HG03064 (cell line): ENCODE measurements around the gene SLC25A53.

Experiments used
- ATAC-seq: cut with Tn5 transposase; IDR thresholded peaks from one replicate; pipeline ENCODE4 v1.9.1; 2021; ENCODE audit warnings: low read depth; ENCODE audit not compliant: unreplicated experiment

SLC25A53 gene

GRCh38 chrX:104156630-104157529 is at the start of gene SLC25A53:
SLC25A53 (minus strand) TSS chrX:104157009; CDS start chrX:104105257, 51,752 bp downstream.
- peak; percentile 89 for ATAC-seq

GRCh38 chrX:104205548-104205947 is 48.7 kb upstream of the SLC25A53 start:
- ATAC-seq, result no peak

GRCh38 chrX:104195489-104196084 is 38.8 kb upstream of the SLC25A53 start:
- no peak for ATAC-seq

- no peak for ATAC-seq
These were observed 38.2 kb upstream of the SLC25A53 start for GRCh38 chrX:104195013-104195412.

GRCh38 chrX:104193485-104193884 is 36.7 kb upstream of the SLC25A53 start:
- no peak for ATAC-seq

GRCh38 chrX:104189837-104190236 is 33.0 kb upstream of the SLC25A53 start:
- no peak for ATAC-seq

- ATAC-seq, result no peak
These were observed 31.1 kb upstream of the SLC25A53 start for GRCh38 chrX:104187931-104188330.

- ATAC-seq, result no peak
These were observed 26.9 kb upstream of the SLC25A53 start for GRCh38 chrX:104183685-104184084.

- ATAC-seq, result no peak
These were observed 17.0 kb upstream of the SLC25A53 start for GRCh38 chrX:104173841-104174240.

GRCh38 chrX:104172788-104173187 is 16.0 kb upstream of the SLC25A53 start:
- no peak for ATAC-seq

- no peak for ATAC-seq
These were observed 15.3 kb upstream of the SLC25A53 start for GRCh38 chrX:104172121-104172520.

GRCh38 chrX:104168127-104168526 is 11.3 kb upstream of the SLC25A53 start:
- ATAC-seq, result no peak

- no peak for ATAC-seq
These were observed 10.1 kb upstream of the SLC25A53 start for GRCh38 chrX:104166735-104167436.

- peak; percentile 92 for ATAC-seq
These were observed 9.3 kb upstream of the SLC25A53 start, which contains the start of gene FAM199X for GRCh38 chrX:104165894-104166734. FAM199X (plus strand) TSS chrX:104166453; CDS start chrX:104166786, 333 bp downstream.

GRCh38 chrX:104151037-104151436 is 5.8 kb downstream of the SLC25A53 start:
- no peak for ATAC-seq

GRCh38 chrX:104141087-104141760 is 15.6 kb downstream of the SLC25A53 start:
- ATAC-seq, result no peak

GRCh38 chrX:104137496-104137895 is 19.3 kb downstream of the SLC25A53 start:
- ATAC-seq, result no peak

- peak; percentile 73 for ATAC-seq
These were observed 20.4 kb downstream of the SLC25A53 start for GRCh38 chrX:104136241-104137019.

GRCh38 chrX:104135677-104136076 is 21.1 kb downstream of the SLC25A53 start:
- no peak for ATAC-seq
